Sigmoid colon (tissue), 7 donors: ENCODE data around the gene ANGPTL2. TPM values are rescaled to one million over a fixed set of nuclear protein-coding genes. Genes with fewer than 3 reads are reported as not detected.

ENCODE experiments used
- DNase-seq: peaks from one replicate; pipeline ENCODE4 v3.0.0-alpha.2; 2019
- H3K27ac ChIP-seq, 4 donors: fragments of 200-600 bp; sonication (generic); one replicate each; pipeline ENCODE4 v1.5.1; 2016 to 2019; ENCODE audit warnings: mild to moderate bottlenecking in 1 of 4
- H3K27me3 ChIP-seq, 3 donors: fragments of 200-600 bp; sonication (generic); one replicate each; pipeline ENCODE4 v1.5.1; 2019; ENCODE audit warnings: mild to moderate bottlenecking in 1 of 3
- H3K36me3 ChIP-seq, 4 donors: fragments of 200-600 bp; sonication (generic); one replicate each; pipeline ENCODE4 v1.5.1; 2016 to 2019
- H3K4me1 ChIP-seq, 4 donors: fragments of 200-600 bp; sonication (generic); one replicate each; pipeline ENCODE4 v1.5.1; 2017 to 2019
- H3K4me3 ChIP-seq, 4 donors: fragments of 200-600 bp; sonication (generic); one replicate each; pipeline ENCODE4 v1.5.1; 2017 to 2019; ENCODE audit warnings: mild to moderate bottlenecking in 2 of 4, moderate library complexity in 1 of 4
- H3K9me3 ChIP-seq, 4 donors: fragments of 200-600 bp in 3 of 4; sonication (generic) in 3 of 4; one replicate each; pipeline versions ENCODE4 v1.5.1 to v1.6.1; 2013 to 2019
- CTCF ChIP-seq, 4 experiments: fragments of 450-650 bp in 3 of 4; fragments of 200-600 bp in 1 of 4; IDR thresholded peaks; one replicate each; pipeline ENCODE4 v1.5.1; 2016 to 2019; ENCODE audit warnings: antibody characterized with exemption in 4 of 4, mild to moderate bottlenecking in 3 of 4, moderate library complexity in 2 of 4
- WGBS, 2 donors: extraction: QIAGEN DNeasy Blood & Tissue Kit; methylation state at CpG; one replicate each; pipeline ENCODE4 v1.1.7; 2013; 5-methylcytosine and 5-hydroxymethylcytosine counted together
- intact Hi-C: fragments of 100-400 bp; cut with DNase I; formaldehyde crosslinking; loops from one replicate; pipeline ENCODE4 v1.15.1; 2023
- polyA plus RNA-seq, 3 donors: library from polyadenylated mRNA; stranded (reverse); fragments of 200-250 nt; gene quantifications; one replicate each; pipeline ENCODE4 v1.2.3, GENCODE V29; 2013
- total RNA-seq, 4 donors: library from RNA; depleted of rRNA; stranded (reverse); fragments of >200 nt; gene quantifications; one replicate each; pipeline ENCODE4 v1.1.0, GENCODE V29; 2016
- donor health status: healthy with polysubstance abuse.
- donor health status: Bipolar disorder and iron deficiency.
- donor health status: healthy.

ANGPTL2 gene
- total and polyA plus RNA-seq, 7 donors: 0.69 to 112 (median 50.5) TPM

DNA sequence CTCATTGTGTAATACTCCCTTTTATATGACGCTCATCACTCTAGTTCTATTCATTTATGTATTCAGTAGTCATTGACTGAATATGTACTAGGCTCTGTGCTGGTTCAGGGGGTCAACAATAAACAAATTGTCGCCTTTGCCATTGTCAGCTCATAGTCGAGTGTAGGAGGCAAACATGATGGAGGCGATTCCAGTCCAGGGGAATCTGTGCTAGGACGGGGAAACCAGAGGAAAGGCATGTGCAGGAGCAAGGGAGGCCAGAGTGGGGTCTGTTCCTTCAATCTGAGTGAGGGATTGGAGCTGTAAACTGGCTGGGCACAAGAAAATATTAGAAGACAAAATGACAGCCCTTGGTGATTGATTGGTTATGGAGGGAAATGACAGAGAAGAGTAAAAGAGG, 83.9 kb downstream of the ANGPTL2 start:
- H3K36me3 ChIP-seq: no peaks in the 10 kb centered on the region
- no peak for TF ChIP-seq CTCF (IDR thresholded peaks at IDR 0.05)
- no peaks in the 10 kb centered on the region for H3K9me3 ChIP-seq
- no peak for DNase-seq
- no peak overlapping the region for H3K4me3 ChIP-seq
- H3K4me1 ChIP-seq: peaks cover 0 to 10% (median 3%) of the 10 kb centered on the region in 4 donors
- 94 to 95% methylated on average over 5 of the region's 5 CpGs for WGBS, 2 donors
- intact Hi-C loops: no loop called here
- no peak overlapping the region for H3K27ac ChIP-seq
- no peaks in the 10 kb centered on the region for H3K27me3 ChIP-seq

Other genes with a start within 250 kb of the ANGPTL2 start
- gene RALGPS1, start 207.9 kb downstream of the ANGPTL2 start, total RNA-seq: 10 to 100 TPM; 11.4 to 18.6 (median 14.3) TPM
- gene RALGPS1, start 207.9 kb downstream of the ANGPTL2 start, polyA plus RNA-seq: 10 to 100 TPM in 1 of 3 donors, 1 to 10 TPM in 2; 6.6 to 11.0 (median 9.0) TPM
- 10 to 100 TPM; 10.2 to 28.0 (median 17.6) TPM for gene GARNL3, start 142.1 kb upstream of the ANGPTL2 start, total RNA-seq
- 1 to 10 TPM in 2 of 3 donors, under 1 TPM in 1; 0.92 to 4.8 (median 3.0) TPM for gene GARNL3, start 142.1 kb upstream of the ANGPTL2 start, polyA plus RNA-seq